GM21576 (cell line): Measurements from ENCODE around the gene HJURP.

ENCODE experiments used
- ATAC-seq: cut with Tn5 transposase; IDR thresholded peaks from one replicate; pipeline ENCODE4 v1.9.1; 2021; ENCODE audit warnings: mild to moderate bottlenecking, moderate library complexity; ENCODE audit not compliant: unreplicated experiment

Gene HJURP

DNA sequence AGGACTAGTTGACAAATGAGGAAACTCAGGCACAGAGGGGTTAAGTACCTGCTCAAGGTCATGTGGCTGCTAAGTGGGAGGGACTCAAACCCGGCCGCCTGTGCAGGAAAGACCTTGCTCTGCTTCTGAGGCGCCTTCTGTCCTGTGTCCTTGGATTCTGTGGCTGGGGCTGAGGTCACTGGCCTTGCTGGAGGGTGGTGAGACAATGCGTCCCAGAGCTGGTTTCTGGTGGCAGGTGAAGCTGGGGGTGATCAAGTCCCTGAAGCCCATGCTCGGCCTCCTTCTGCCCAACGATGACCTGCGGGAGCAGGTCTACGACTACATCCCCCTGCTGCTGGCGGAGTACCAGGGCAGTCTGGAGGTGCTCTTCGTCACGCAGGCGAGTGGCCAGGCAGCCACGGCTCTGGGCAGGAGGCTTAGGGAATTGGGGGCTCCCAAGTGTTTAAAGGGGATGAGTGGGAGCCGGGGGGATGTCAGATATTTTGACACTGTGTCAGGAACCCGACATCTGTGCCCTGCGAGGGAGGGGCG, 60.1 kb downstream of the HJURP start:
- ATAC-seq, result no peak

DNA sequence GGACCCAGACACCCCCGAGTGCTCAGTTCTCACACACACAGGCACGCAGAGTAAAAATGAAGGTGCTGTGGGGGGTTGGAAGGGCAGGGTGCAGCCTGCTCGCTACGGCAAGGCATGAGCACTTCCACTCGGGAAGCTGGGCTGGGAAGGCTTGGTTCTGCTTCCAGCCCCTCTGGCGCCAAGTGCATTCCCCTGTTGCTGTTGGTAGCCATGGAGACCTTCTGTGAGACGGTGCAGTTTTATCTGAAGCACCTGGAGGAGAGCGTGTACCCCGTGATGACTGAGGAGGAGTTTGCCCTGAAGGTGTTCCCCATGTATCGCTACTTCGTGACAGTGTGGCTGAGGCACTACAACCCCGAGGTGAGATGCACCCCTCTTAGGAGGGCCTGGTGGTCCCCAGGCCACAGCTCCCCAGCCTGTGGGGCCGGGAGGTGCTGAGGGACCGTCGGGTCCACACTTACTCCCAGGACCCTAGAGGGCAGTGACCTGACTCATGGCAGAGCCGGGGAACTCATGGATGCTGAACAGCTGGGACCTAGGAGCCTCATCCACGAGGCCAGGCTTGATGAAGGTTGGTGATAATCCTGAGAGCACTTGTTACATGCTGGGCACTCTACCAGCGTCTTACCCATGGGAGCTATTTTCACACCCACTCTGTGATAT, 60.7 kb downstream of the HJURP start:
- no peak for ATAC-seq

- ATAC-seq, result no peak
These were observed 61.6 kb downstream of the HJURP start for GRCh38 chr2:233792720-233793119.

GRCh38 chr2:233791883-233792329, 62.4 kb downstream of the HJURP start:
- ATAC-seq, result no peak

- ATAC-seq, result no peak
These were observed 63.0 kb downstream of the HJURP start for GRCh38 chr2:233791151-233791882.

DNA sequence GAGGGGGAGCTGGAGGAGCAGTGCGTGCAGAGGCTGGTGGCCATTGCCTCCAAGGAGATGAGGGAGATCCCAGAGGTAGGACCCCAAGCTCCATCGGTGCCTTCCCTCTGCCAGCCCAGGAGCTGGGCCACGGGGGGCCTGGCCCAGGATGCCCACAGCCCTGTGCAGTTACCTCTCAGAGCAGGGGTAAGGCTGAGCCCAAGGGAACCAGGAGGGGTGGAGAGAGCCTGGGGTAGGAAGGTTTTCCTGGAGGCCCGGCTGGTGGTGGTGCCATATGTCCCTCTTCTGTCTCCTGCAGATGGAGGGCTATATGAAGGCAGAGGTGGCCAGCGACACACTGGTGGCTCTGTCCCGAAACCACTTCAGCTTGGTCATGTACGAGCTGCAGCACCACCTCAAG, 64.8 kb downstream of the HJURP start:
- no peak for ATAC-seq
